ENCODE results near the gene MGAT2.

Gene MGAT2

GRCh38 chr14:49633640-49634546 is 13.3 kb downstream of the MGAT2 start:
- H4K91ac ChIP-seq (ENCODE audit: low read depth, low read length): peak overlapping the region; percentile 87
- H3K23ac ChIP-seq (ENCODE audit: low read length): no peak overlapping the region
- H3K4me2 ChIP-seq (ENCODE audit: low read length): peak overlapping the region; percentile 70
- H3K79me2 ChIP-seq (ENCODE audit: control insufficient read depth, insufficient read depth, low read length, poor library complexity): peaks cover 15% of the 10 kb centered on the region
- peak overlapping the region; percentile 95 for H3K9ac ChIP-seq (ENCODE audit: low read length)
- H4K12ac ChIP-seq (ENCODE audit: low read depth, low read length): peak overlapping the region; percentile 94
- peak overlapping the region; percentile 97 for H3K27ac ChIP-seq (ENCODE audit: low read depth, low read length)
- peak overlapping the region; percentile 93 for H2AFZ ChIP-seq (ENCODE audit: insufficient read depth, low read length, poor library complexity)
- no peaks in the 10 kb centered on the region for H3K27me3 ChIP-seq (ENCODE audit: insufficient read depth, low read length)
- peak overlapping the region; percentile 83 for H4K8ac ChIP-seq (ENCODE audit: low read depth, low read length)
- H3K4me3 ChIP-seq (ENCODE audit: low read depth, low read length): peak overlapping the region; percentile 87
- H2BK12ac ChIP-seq (ENCODE audit: low read length): no peak overlapping the region
- H2BK120ac ChIP-seq (ENCODE audit: insufficient read depth, low read length, poor library complexity): peak overlapping the region; percentile 65
- H3K4ac ChIP-seq (ENCODE audit: low read depth, low read length): peak overlapping the region; percentile 35
- H2BK5ac ChIP-seq (ENCODE audit: low read depth, low read length, poor library complexity): peak overlapping the region; percentile 71
- H3K4me1 ChIP-seq (ENCODE audit: control insufficient read depth in 1 of 2, insufficient read depth in 2 of 2, low read length in 2 of 2): no peaks in the 10 kb centered on the region
- H2AK5ac ChIP-seq (ENCODE audit: low read length): no peak overlapping the region
- H3K9me3 ChIP-seq (ENCODE audit: insufficient read depth, low read depth, low read length): no peaks in the 10 kb centered on the region
- WGBS (ENCODE audit: extremely low coverage, insufficient coverage, insufficient read length): no CpG with 5 or more reads among the region's 101 CpGs
- H3K18ac ChIP-seq (ENCODE audit: low read length): peak overlapping the region; percentile 82
- H3K36me3 ChIP-seq (ENCODE audit: control insufficient read depth in 1 of 2, insufficient read depth in 2 of 2, low read length in 2 of 2): peaks cover 1 to 5% of the 10 kb centered on the region in 2 experiments
- H3K79me1 ChIP-seq (ENCODE audit: low read length): peaks cover 16% of the 10 kb centered on the region
- peak; percentile 95 to 96 for DNase-seq
- peak overlapping the region; percentile 89 for H3K14ac ChIP-seq (ENCODE audit: low read length)

GRCh38 chr14:49634547-49635334 is 14.1 kb downstream of the MGAT2 start, which contains the start of gene DNAAF2:
TSS of gene DNAAF2 (minus strand) at chr14:49635244. CDS start at chr14:49635149, 95 bp downstream.
- Histone ChIP-seq H3K4me3 (ENCODE audit: low read depth, low read length) (peak within 1 kb of the TSS; percentile 87), H3K9ac (ENCODE audit: low read length) (peak within 1 kb of the TSS; percentile 88), H3K27me3 (ENCODE audit: insufficient read depth, low read length) (no peaks in the 10 kb centered on the region), H3K9me3 (ENCODE audit: insufficient read depth, low read depth, low read length) (no peaks in the 10 kb centered on the region), H4K12ac (ENCODE audit: low read depth, low read length) (peak within 1 kb of the TSS; percentile 94), H4K91ac (ENCODE audit: low read depth, low read length) (peak within 1 kb of the TSS; percentile 87), H3K79me2 (ENCODE audit: control insufficient read depth, insufficient read depth, low read length, poor library complexity) (peaks cover 15% of the 10 kb centered on the region), H3K27ac (ENCODE audit: low read depth, low read length) (peak within 1 kb of the TSS; percentile 97), H3K4ac (ENCODE audit: low read depth, low read length) (peak within 1 kb of the TSS; percentile 62), H3K4me2 (ENCODE audit: low read length) (peak within 1 kb of the TSS; percentile 70), H2AFZ (ENCODE audit: insufficient read depth, low read length, poor library complexity) (peak within 1 kb of the TSS; percentile 93), H3K36me3 (ENCODE audit: control insufficient read depth in 1 of 2, insufficient read depth in 2 of 2, low read length in 2 of 2) (peaks cover 1 to 8% of the 10 kb centered on the region in 2 experiments), H3K79me1 (ENCODE audit: low read length) (peaks cover 16% of the 10 kb centered on the region), H3K14ac (ENCODE audit: low read length) (peak within 1 kb of the TSS; percentile 89), H3K23ac (ENCODE audit: low read length) (no peak within 1 kb of the TSS), H3K4me1 (ENCODE audit: control insufficient read depth in 1 of 2, insufficient read depth in 2 of 2, low read length in 2 of 2) (no peaks in the 10 kb centered on the region), H3K18ac (ENCODE audit: low read length) (peak within 1 kb of the TSS; percentile 82), H4K8ac (ENCODE audit: low read depth, low read length) (peak within 1 kb of the TSS; percentile 83), H2BK12ac (ENCODE audit: low read length) (no peak within 1 kb of the TSS), H2BK5ac (ENCODE audit: low read depth, low read length, poor library complexity) (peak within 1 kb of the TSS; percentile 71), H2AK5ac (ENCODE audit: low read length) (peak within 1 kb of the TSS; percentile 53), H2BK120ac (ENCODE audit: insufficient read depth, low read length, poor library complexity) (peak within 1 kb of the TSS; percentile 54)
- DNase-seq: peak; percentile 62 to 78
- no CpG with 5 or more reads among the region's 80 CpGs for WGBS (ENCODE audit: extremely low coverage, insufficient coverage, insufficient read length)

- no peak overlapping the region for H3K4me3 ChIP-seq (ENCODE audit: low read depth, low read length)
- no CpG with 5 or more reads among the region's 1 CpG for WGBS (ENCODE audit: extremely low coverage, insufficient coverage, insufficient read length)
- H3K4me2 ChIP-seq (ENCODE audit: low read length): no peak overlapping the region
- no peaks in the 10 kb centered on the region for H3K4me1 ChIP-seq (ENCODE audit: control insufficient read depth in 1 of 2, insufficient read depth in 2 of 2, low read length in 2 of 2)
- H2BK120ac ChIP-seq (ENCODE audit: insufficient read depth, low read length, poor library complexity): no peak overlapping the region
- DNase-seq: peak; percentile 16 to 38
- no peak overlapping the region for H3K23ac ChIP-seq (ENCODE audit: low read length)
- no peak overlapping the region for H2AFZ ChIP-seq (ENCODE audit: insufficient read depth, low read length, poor library complexity)
- H2AK5ac ChIP-seq (ENCODE audit: low read length): no peak overlapping the region
- no peak overlapping the region for H3K18ac ChIP-seq (ENCODE audit: low read length)
- H3K27me3 ChIP-seq (ENCODE audit: insufficient read depth, low read length): no peaks in the 10 kb centered on the region
- H2BK12ac ChIP-seq (ENCODE audit: low read length): no peak overlapping the region
- peaks cover 16% of the 10 kb centered on the region for H3K79me1 ChIP-seq (ENCODE audit: low read length)
- peaks cover 1 to 10% of the 10 kb centered on the region in 2 experiments for H3K36me3 ChIP-seq (ENCODE audit: control insufficient read depth in 1 of 2, insufficient read depth in 2 of 2, low read length in 2 of 2)
- H2BK5ac ChIP-seq (ENCODE audit: low read depth, low read length, poor library complexity): no peak overlapping the region
- H3K27ac ChIP-seq (ENCODE audit: low read depth, low read length): no peak overlapping the region
- no peaks in the 10 kb centered on the region for H3K9me3 ChIP-seq (ENCODE audit: insufficient read depth, low read depth, low read length)
- peaks cover 15% of the 10 kb centered on the region for H3K79me2 ChIP-seq (ENCODE audit: control insufficient read depth, insufficient read depth, low read length, poor library complexity)
- H4K12ac ChIP-seq (ENCODE audit: low read depth, low read length): no peak overlapping the region
- H4K8ac ChIP-seq (ENCODE audit: low read depth, low read length): no peak overlapping the region
- no peak overlapping the region for H3K14ac ChIP-seq (ENCODE audit: low read length)
- no peak overlapping the region for H3K4ac ChIP-seq (ENCODE audit: low read depth, low read length)
- H3K9ac ChIP-seq (ENCODE audit: low read length): no peak overlapping the region
- no peak overlapping the region for H4K91ac ChIP-seq (ENCODE audit: low read depth, low read length)
These were observed 16.3 kb downstream of the MGAT2 start for GRCh38 chr14:49636866-49637265.

GRCh38 chr14:49637534-49638078 is 17.0 kb downstream of the MGAT2 start:
- Histone ChIP-seq H3K14ac (ENCODE audit: low read length) (no peak overlapping the region), H3K4ac (ENCODE audit: low read depth, low read length) (no peak overlapping the region), H3K23ac (ENCODE audit: low read length) (no peak overlapping the region), H2BK5ac (ENCODE audit: low read depth, low read length, poor library complexity) (no peak overlapping the region), H2BK120ac (ENCODE audit: insufficient read depth, low read length, poor library complexity) (no peak overlapping the region), H3K18ac (ENCODE audit: low read length) (no peak overlapping the region), H3K79me2 (ENCODE audit: control insufficient read depth, insufficient read depth, low read length, poor library complexity) (peaks cover 15% of the 10 kb centered on the region), H3K9me3 (ENCODE audit: insufficient read depth, low read depth, low read length) (no peaks in the 10 kb centered on the region), H3K36me3 (ENCODE audit: control insufficient read depth in 1 of 2, insufficient read depth in 2 of 2, low read length in 2 of 2) (peaks cover 1 to 10% of the 10 kb centered on the region in 2 experiments), H2BK12ac (ENCODE audit: low read length) (no peak overlapping the region), H3K4me1 (ENCODE audit: control insufficient read depth in 1 of 2, insufficient read depth in 2 of 2, low read length in 2 of 2) (no peaks in the 10 kb centered on the region), H3K27ac (ENCODE audit: low read depth, low read length) (no peak overlapping the region), H3K9ac (ENCODE audit: low read length) (no peak overlapping the region), H3K79me1 (ENCODE audit: low read length) (peaks cover 16% of the 10 kb centered on the region), H4K8ac (ENCODE audit: low read depth, low read length) (no peak overlapping the region), H3K4me2 (ENCODE audit: low read length) (no peak overlapping the region), H2AK5ac (ENCODE audit: low read length) (no peak overlapping the region), H3K27me3 (ENCODE audit: insufficient read depth, low read length) (no peaks in the 10 kb centered on the region), H2AFZ (ENCODE audit: insufficient read depth, low read length, poor library complexity) (no peak overlapping the region), H4K91ac (ENCODE audit: low read depth, low read length) (no peak overlapping the region), H3K4me3 (ENCODE audit: low read depth, low read length) (no peak overlapping the region), H4K12ac (ENCODE audit: low read depth, low read length) (no peak overlapping the region)
- WGBS (ENCODE audit: extremely low coverage, insufficient coverage, insufficient read length): no CpG with 5 or more reads among the region's 3 CpGs
- no peak for DNase-seq
